Upper lobe of left lung (tissue), 6 donors: ENCODE measurements around the gene LLCFC1. TPM values are rescaled to one million over a fixed set of nuclear protein-coding genes. Genes with fewer than 3 reads are reported as not detected.

Experiments
- ATAC-seq, 2 donors: fragments of 200-7000 bp; cut with Tn5 transposase; one replicate each; pipeline ENCODE4 v1.9.1; 2022; ENCODE audit warnings: mild to moderate bottlenecking in 2 of 2, moderate library complexity in 2 of 2; ENCODE audit not compliant: low FRiP score in 2 of 2
- DNase-seq, 2 donors: peaks; one replicate each; pipeline ENCODE4 v3.0.0-alpha.2; 2019 to 2020
- H3K27ac ChIP-seq, 4 donors: fragments of 200-600 bp; sonication (generic); one replicate each; pipeline ENCODE4 v1.5.1; 2016 to 2019
- H3K27me3 ChIP-seq, 4 donors: fragments of 200-600 bp; sonication (generic); one replicate each; pipeline ENCODE4 v1.5.1; 2017 to 2019
- H3K36me3 ChIP-seq, 4 donors: fragments of 200-600 bp; sonication (generic); one replicate each; pipeline ENCODE4 v1.5.1; 2016 to 2019
- H3K4me1 ChIP-seq, 4 donors: fragments of 200-600 bp; sonication (generic); one replicate each; pipeline ENCODE4 v1.5.1; 2018 to 2019
- H3K4me3 ChIP-seq, 4 donors: fragments of 200-600 bp; sonication (generic); one replicate each; pipeline ENCODE4 v1.5.1; 2017 to 2019; ENCODE audit warnings: mild to moderate bottlenecking in 2 of 4, moderate library complexity in 1 of 4
- H3K9me3 ChIP-seq, 4 donors: fragments of 200-600 bp; sonication (generic); one replicate each; pipeline ENCODE4 v1.5.1; 2018 to 2019
- CTCF ChIP-seq, 6 experiments: fragments of 450-650 bp in 4 of 6; fragments of 200-600 bp in 2 of 6; sonication (generic) in 2 of 6; IDR thresholded peaks; one replicate each; pipeline ENCODE4 v1.5.1; 2016 to 2019; ENCODE audit warnings: antibody characterized with exemption in 6 of 6
- EP300 ChIP-seq, 4 donors: sonication (generic); formaldehyde crosslinking; IDR thresholded peaks; one replicate each; pipeline ENCODE4 v1.5.1; 2017; ENCODE audit warnings: antibody characterized with exemption in 4 of 4, control low read depth in 2 of 4
- POLR2A ChIP-seq, 4 donors: fragments of 450-650 bp; IDR thresholded peaks; one replicate each; pipeline ENCODE4 v1.5.1; 2016 to 2017; ENCODE audit warnings: antibody characterized with exemption in 4 of 4, mild to moderate bottlenecking in 2 of 4
- POLR2AphosphoS5 ChIP-seq, 2 donors: sonication (generic); formaldehyde crosslinking; IDR thresholded peaks; one replicate each; pipeline ENCODE4 v1.5.1; 2017; ENCODE audit warnings: antibody characterized with exemption in 2 of 2
- WGBS, 2 donors: methylation state at CpG; one replicate each; pipeline ENCODE4 v1.1.5; 2017 to 2018; 5-methylcytosine and 5-hydroxymethylcytosine counted together
- total RNA-seq, 6 donors: library from RNA; depleted of rRNA in 4 of 6; stranded (reverse); fragments of >200 nt in 4 of 6; gene quantifications; one replicate each; pipeline versions ENCODE4 v1.1.0 to v1.2.1, GENCODE V29; 2016 to 2021
- donor health status: DM: no; HTN: no; CAD: no; lungs with moderate emphysema.
- donor health status: DM: no; HTN: yes; CAD: no; lungs with severe emphysema.

Gene LLCFC1
- total RNA-seq, 6 donors from 2014 or later: not detected

- Histone ChIP-seq H3K27me3 (no peaks in the 10 kb centered on the region), H3K4me1 (no peaks in the 10 kb centered on the region), H3K9me3 (no peaks in the 10 kb centered on the region), H3K4me3 (no peak overlapping the region), H3K36me3 (no peaks in the 10 kb centered on the region), H3K27ac (no peak overlapping the region)
- no peak for TF ChIP-seq POLR2AphosphoS5 (IDR thresholded peaks at IDR 0.05)
- no peak for TF ChIP-seq POLR2A (IDR thresholded peaks at IDR 0.05)
- TF ChIP-seq EP300 (IDR thresholded peaks at IDR 0.05): no peak
- TF ChIP-seq CTCF (IDR thresholded peaks at IDR 0.05): no peak
- 92 to 94% methylated on average over 4 of the region's 4 CpGs for WGBS, 2 donors
- ATAC-seq: no peak
- no peak for DNase-seq
Observed at GRCh38 chr7:142948603-142949002, 9.3 kb downstream of the LLCFC1 start.

- TF ChIP-seq POLR2AphosphoS5 (IDR thresholded peaks at IDR 0.05) (no peak), CTCF (IDR thresholded peaks at IDR 0.05) (no peak), EP300 (IDR thresholded peaks at IDR 0.05) (no peak), POLR2A (IDR thresholded peaks at IDR 0.05) (no peak)
- H3K36me3 ChIP-seq: no peaks in the 10 kb centered on the region
- no peak overlapping the region for H3K27ac ChIP-seq
- H3K4me1 ChIP-seq: no peaks in the 10 kb centered on the region
- H3K27me3 ChIP-seq: no peaks in the 10 kb centered on the region
- peaks cover 0 to 5% (median 2%) of the 10 kb centered on the region in 4 donors for H3K9me3 ChIP-seq
- DNase-seq (no peak), ATAC-seq (no peak)
- H3K4me3 ChIP-seq: no peak overlapping the region
Observed at GRCh38 chr7:142950235-142950634, 11.0 kb downstream of the LLCFC1 start.

- ATAC-seq (no peak), DNase-seq (no peak)
- no peaks in the 10 kb centered on the region for H3K36me3 ChIP-seq
- no peak overlapping the region for H3K4me3 ChIP-seq
- no peaks in the 10 kb centered on the region for H3K4me1 ChIP-seq
- H3K9me3 ChIP-seq: peaks cover 0 to 5% (median 3%) of the 10 kb centered on the region in 4 donors
- H3K27me3 ChIP-seq: no peaks in the 10 kb centered on the region
- H3K27ac ChIP-seq: no peak overlapping the region
- TF ChIP-seq POLR2A (IDR thresholded peaks at IDR 0.05) (no peak), EP300 (IDR thresholded peaks at IDR 0.05) (no peak), POLR2AphosphoS5 (IDR thresholded peaks at IDR 0.05) (no peak), CTCF (IDR thresholded peaks at IDR 0.05) (no peak)
Observed at GRCh38 chr7:142954680-142955268, 15.5 kb downstream of the LLCFC1 start.

DNA sequence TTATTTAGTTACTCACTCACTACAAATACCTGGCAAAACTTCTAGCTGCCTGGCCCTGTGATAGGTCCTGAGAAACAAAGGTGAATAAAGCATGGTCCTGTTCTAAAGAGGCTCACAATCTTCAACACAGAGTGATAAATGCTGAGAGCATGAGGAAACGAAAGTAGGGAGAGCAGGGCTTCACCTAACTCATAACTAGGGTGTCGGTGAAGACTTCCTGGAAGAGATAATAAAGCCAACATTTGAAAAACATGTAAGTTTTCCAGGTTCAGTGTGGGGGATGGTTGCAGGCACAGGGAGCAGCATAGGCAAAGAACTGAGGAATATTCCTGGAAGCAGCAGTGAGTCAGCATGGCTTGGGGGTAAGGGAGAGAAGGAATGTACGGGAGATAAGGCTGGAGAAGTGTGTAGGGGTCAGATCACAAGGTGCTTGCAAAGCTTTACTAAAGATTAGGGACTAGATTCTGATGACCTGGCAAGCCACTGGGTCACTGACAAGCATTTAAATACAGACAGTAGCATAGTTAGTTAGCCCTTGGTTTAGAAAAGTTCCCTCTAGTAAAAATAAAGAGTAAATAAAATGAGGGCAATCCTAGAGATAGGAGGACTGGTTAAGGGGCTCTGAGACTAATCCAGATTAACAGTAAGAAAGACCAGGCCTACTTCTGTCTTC, 17.8 kb downstream of the LLCFC1 start:
- TF ChIP-seq EP300 (IDR thresholded peaks at IDR 0.05) (no peak), CTCF (IDR thresholded peaks at IDR 0.05) (no peak), POLR2A (IDR thresholded peaks at IDR 0.05) (no peak), POLR2AphosphoS5 (IDR thresholded peaks at IDR 0.05) (no peak)
- Histone ChIP-seq H3K4me3 (no peak overlapping the region), H3K27me3 (no peaks in the 10 kb centered on the region), H3K36me3 (no peaks in the 10 kb centered on the region), H3K9me3 (peaks cover 0 to 5% (median 3%) of the 10 kb centered on the region in 4 donors), H3K4me1 (no peaks in the 10 kb centered on the region), H3K27ac (no peak overlapping the region)
- no peak for DNase-seq
- WGBS, 2 donors: 43 to 52% methylated on average over 3 of the region's 3 CpGs
- ATAC-seq: no peak

DNA sequence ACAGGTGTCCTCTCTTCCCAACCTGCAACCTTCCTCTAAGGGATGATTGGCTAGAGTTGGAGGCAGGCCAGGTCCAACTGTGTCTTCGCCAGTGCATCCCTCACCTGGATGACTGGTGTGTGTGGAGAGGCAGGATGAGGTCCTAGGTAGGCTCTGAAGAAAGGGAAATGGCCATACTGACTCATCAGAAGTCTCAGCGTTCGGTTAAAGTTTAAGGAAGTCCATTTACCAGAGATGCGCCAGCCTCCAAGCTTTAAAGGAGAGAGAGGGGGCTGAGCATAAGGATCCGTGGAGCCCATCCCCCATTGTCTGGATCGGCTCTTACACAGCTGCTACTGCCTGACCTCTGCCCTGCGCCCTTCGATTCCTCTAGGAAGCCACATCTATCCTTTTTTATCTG, 18.4 kb downstream of the LLCFC1 start:
- WGBS, 2 donors: 66 to 71% methylated on average over 8 of the region's 8 CpGs
- ATAC-seq: no peak
- no peak for TF ChIP-seq POLR2A (IDR thresholded peaks at IDR 0.05)
- TF ChIP-seq POLR2AphosphoS5 (IDR thresholded peaks at IDR 0.05): no peak
- no peak for TF ChIP-seq EP300 (IDR thresholded peaks at IDR 0.05)
- TF ChIP-seq CTCF (IDR thresholded peaks at IDR 0.05): no peak

More for the DNA sequence above, 18.4 kb downstream of the LLCFC1 start:
- no peak overlapping the region for H3K27ac ChIP-seq
- no peak for DNase-seq
- H3K4me3 ChIP-seq: no peak overlapping the region
- no peaks in the 10 kb centered on the region for H3K4me1 ChIP-seq
- H3K9me3 ChIP-seq: peaks cover 0 to 5% (median 3%) of the 10 kb centered on the region in 4 donors
- no peaks in the 10 kb centered on the region for H3K36me3 ChIP-seq
- H3K27me3 ChIP-seq: no peaks in the 10 kb centered on the region
